Gastroesophageal sphincter (tissue), 3 donors: Measurements from ENCODE around the gene SNX24.

Experiments used
- EP300 ChIP-seq: sonication (generic); formaldehyde crosslinking; IDR thresholded peaks from one replicate; pipeline ENCODE4 v1.6.1; 2017; ENCODE audit warnings: antibody characterized with exemption, mild to moderate bottlenecking
- POLR2A ChIP-seq, 2 donors: fragments of 450-650 bp; IDR thresholded peaks; one replicate each; pipeline ENCODE4 v1.6.1; 2017; ENCODE audit warnings: antibody characterized with exemption in 2 of 2, mild to moderate bottlenecking in 2 of 2, moderate library complexity in 1 of 2
- POLR2AphosphoS5 ChIP-seq: sonication (generic); formaldehyde crosslinking; IDR thresholded peaks from one replicate; pipeline ENCODE4 v1.6.1; 2017; ENCODE audit warnings: antibody characterized with exemption
- TF ChIP-seq, protein P1 (sequence below), 4 experiments: fragments of 200-600 bp in 2 of 4; fragments of 450-650 bp in 2 of 4; sonication (generic) in 1 of 4; IDR thresholded peaks; one replicate each; pipeline ENCODE4 v1.5.1; 2017 to 2019; ENCODE audit warnings: antibody characterized with exemption in 4 of 4, mild to moderate bottlenecking in 2 of 4, moderate library complexity in 2 of 4

DNA sequence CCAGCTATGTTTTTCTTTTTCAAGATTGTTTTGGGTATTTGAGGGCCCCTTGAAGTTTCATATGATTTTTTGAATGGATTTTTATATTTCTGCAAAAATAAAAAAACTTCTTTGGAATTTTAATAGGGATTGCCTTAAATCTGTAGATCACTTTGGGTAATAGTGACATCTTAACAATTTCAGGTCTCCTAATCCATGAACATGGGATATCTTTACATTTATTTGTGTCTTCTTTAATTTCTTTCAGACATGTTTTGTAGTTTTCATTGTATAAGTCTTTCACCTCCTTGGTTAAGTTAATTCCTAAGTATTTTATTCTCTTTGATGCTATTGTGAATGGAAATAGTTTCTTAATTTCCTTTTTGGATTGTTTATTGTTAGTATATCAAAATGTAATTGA, 112.0 kb downstream of the SNX24 start:
- TF ChIP-seq, protein P1, sequence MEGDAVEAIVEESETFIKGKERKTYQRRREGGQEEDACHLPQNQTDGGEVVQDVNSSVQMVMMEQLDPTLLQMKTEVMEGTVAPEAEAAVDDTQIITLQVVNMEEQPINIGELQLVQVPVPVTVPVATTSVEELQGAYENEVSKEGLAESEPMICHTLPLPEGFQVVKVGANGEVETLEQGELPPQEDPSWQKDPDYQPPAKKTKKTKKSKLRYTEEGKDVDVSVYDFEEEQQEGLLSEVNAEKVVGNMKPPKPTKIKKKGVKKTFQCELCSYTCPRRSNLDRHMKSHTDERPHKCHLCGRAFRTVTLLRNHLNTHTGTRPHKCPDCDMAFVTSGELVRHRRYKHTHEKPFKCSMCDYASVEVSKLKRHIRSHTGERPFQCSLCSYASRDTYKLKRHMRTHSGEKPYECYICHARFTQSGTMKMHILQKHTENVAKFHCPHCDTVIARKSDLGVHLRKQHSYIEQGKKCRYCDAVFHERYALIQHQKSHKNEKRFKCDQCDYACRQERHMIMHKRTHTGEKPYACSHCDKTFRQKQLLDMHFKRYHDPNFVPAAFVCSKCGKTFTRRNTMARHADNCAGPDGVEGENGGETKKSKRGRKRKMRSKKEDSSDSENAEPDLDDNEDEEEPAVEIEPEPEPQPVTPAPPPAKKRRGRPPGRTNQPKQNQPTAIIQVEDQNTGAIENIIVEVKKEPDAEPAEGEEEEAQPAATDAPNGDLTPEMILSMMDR (IDR thresholded peaks at IDR 0.05), result no peak
- no peak for TF ChIP-seq EP300
- TF ChIP-seq POLR2A (IDR thresholded peaks at IDR 0.05), result no peak
- TF ChIP-seq POLR2AphosphoS5, result no peak
